HG02678 (cell line): ENCODE data around the gene ING2.
"Not testable (repeated sequence)": the region's sequence is repeated elsewhere in the genome, so short reads cannot be mapped to it uniquely, and the experiment has no call there.

Experiments
- ATAC-seq: cut with Tn5 transposase; IDR thresholded peaks from one replicate; pipeline ENCODE4 v1.9.1; 2021; ENCODE audit warnings: mild to moderate bottlenecking, moderate library complexity; ENCODE audit not compliant: unreplicated experiment

The ING2 gene

GRCh38 chr4:183544109-183544508 is 39.3 kb downstream of the ING2 start:
- ATAC-seq, result no peak

- no peak for ATAC-seq
These were observed 41.5 kb downstream of the ING2 start for GRCh38 chr4:183546376-183546775.

- no peak for ATAC-seq
These were observed 43.4 kb downstream of the ING2 start for GRCh38 chr4:183548306-183548705.

- no peak for ATAC-seq
These were observed 45.7 kb downstream of the ING2 start for GRCh38 chr4:183550345-183551093.

GRCh38 chr4:183552274-183553146 is 47.7 kb downstream of the ING2 start:
- ATAC-seq, result no peak

- not testable (repeated sequence) for ATAC-seq
These were observed 48.3 kb downstream of the ING2 start for GRCh38 chr4:183553147-183553478.

GRCh38 chr4:183553601-183554345 is 48.9 kb downstream of the ING2 start:
- ATAC-seq, result no peak

- ATAC-seq, result no peak
These were observed 49.5 kb downstream of the ING2 start for GRCh38 chr4:183554346-183554686.

GRCh38 chr4:183554878-183555585 is 50.2 kb downstream of the ING2 start:
- ATAC-seq, result no peak

- no peak for ATAC-seq
These were observed 52.1 kb downstream of the ING2 start for GRCh38 chr4:183556947-183557346.

- no peak for ATAC-seq
These were observed 52.8 kb downstream of the ING2 start for GRCh38 chr4:183557611-183558010.

- no peak for ATAC-seq
These were observed 54.0 kb downstream of the ING2 start for GRCh38 chr4:183558873-183559272.

- no peak for ATAC-seq
These were observed 57.0 kb downstream of the ING2 start for GRCh38 chr4:183561905-183562304.
